Measurements from ENCODE around the gene SAAL1. TPM values are rescaled to one million over a fixed set of nuclear protein-coding genes. Genes with fewer than 3 reads are reported as not detected.
"Not testable (repeated sequence)": the region's sequence is repeated elsewhere in the genome, so short reads cannot be mapped to it uniquely, and the experiment has no call there.

Gene SAAL1, protein sequence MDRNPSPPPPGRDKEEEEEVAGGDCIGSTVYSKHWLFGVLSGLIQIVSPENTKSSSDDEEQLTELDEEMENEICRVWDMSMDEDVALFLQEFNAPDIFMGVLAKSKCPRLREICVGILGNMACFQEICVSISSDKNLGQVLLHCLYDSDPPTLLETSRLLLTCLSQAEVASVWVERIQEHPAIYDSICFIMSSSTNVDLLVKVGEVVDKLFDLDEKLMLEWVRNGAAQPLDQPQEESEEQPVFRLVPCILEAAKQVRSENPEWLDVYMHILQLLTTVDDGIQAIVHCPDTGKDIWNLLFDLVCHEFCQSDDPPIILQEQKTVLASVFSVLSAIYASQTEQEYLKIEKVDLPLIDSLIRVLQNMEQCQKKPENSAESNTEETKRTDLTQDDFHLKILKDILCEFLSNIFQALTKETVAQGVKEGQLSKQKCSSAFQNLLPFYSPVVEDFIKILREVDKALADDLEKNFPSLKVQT
- total RNA-seq (10 to 100 TPM; 18.7 to 20.3 TPM), polyA plus RNA-seq (10 to 100 TPM in 2 of 3 donors, 1 to 10 TPM in 1; 8.1 to 14.4 (median 13.1) TPM), total RNA-seq (11.3 to 39.2 (median 20.2) reads per million in 6 experiments)

DNA sequence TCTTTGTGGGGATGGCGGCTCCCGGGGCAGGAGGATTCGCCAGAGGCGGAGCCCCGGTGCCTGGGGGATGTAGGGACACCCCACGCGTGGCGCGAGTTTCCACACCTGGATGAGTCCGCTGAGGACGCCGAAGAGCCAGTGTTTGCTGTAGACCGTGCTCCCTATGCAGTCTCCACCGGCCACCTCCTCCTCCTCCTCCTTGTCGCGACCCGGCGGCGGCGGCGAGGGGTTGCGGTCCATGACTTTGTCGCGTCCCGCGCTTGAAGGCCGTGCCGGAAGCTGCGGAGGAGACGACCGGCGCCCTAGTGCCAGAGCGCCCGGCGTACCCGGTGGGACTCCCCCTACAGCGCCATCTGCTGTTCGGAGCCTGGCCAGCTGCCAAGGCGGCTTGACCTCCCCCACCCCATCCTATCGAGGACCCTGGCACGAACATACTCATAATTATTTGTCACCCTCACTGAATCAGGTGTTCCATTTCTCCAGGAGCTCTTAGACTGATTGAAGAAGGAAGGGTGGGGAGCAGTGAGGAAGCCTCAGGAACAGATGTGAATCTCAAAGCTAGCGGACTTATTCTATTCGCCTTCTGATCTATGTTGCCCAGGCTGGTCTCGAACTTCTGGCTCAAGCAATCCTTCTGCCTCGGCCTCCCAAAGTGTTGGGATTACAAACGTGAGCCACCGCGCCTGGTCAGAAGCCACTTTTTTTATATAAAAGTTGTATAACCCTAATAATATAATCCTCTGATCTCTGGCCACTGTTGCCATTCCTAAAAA is at the start of gene SAAL1:
TSS of gene SAAL1 (minus strand) at position 281 of the 773 bp plus-strand sequence. CDS start at position 240, 41 bp downstream.
- Mint-ChIP-seq H3K4me1 (peaks cover 15 to 38% (median 24%) of the 10 kb centered on the region in 4 donors), H3K4me3 (peak within 1 kb of the TSS; percentile 89 to 97 (median 94)), H3K9me3 (no peaks in the 10 kb centered on the region), H3K27me3 (peaks cover 2 to 12% (median 10%) of the 10 kb centered on the region in 5 donors), H3K36me3 (peaks cover 0 to 24% (median 6%) of the 10 kb centered on the region in 3 donors), H3K27ac (peak within 1 kb of the TSS; percentile 77 to 96 (median 86))
- ATAC-seq: peak; percentile 98 to 99
- DNase-seq: peak; percentile 75 to 92 (median 85)
- POLR2A ChIA-PET: interaction anchor here (0.6 to 1.7 kb wide), 3 partner anchors 93 to 1367 kb away, joined by 3 to 17 read pairs (median 3); partner anchors contain the start of gene SERGEF

DNA sequence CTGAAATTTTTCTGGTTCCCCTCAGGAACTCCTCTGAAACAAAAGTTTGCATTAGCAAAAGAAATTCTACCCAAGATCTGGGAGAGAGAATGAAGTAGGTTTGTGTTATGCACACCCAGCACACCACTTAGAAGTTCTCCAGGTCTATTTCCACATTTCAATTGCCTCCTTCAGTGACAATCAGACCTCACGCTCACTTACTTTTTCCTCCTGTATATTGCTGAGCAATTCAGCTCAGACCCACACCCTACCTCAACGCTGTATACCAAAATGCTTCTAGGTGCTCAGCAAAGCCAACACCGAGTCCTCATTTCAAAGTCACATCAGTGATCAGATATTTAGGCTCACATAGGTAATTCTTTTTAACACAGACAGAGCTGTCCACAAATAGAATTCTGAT is 45.7 kb upstream of the SAAL1 start:
- H3K27me3 Mint-ChIP-seq: peaks cover 17 to 56% (median 26%) of the 10 kb centered on the region in 5 donors
- no peak for ATAC-seq
- H3K36me3 Mint-ChIP-seq: peaks cover 0 to 3% (median 0%) of the 10 kb centered on the region in 3 donors

DNA sequence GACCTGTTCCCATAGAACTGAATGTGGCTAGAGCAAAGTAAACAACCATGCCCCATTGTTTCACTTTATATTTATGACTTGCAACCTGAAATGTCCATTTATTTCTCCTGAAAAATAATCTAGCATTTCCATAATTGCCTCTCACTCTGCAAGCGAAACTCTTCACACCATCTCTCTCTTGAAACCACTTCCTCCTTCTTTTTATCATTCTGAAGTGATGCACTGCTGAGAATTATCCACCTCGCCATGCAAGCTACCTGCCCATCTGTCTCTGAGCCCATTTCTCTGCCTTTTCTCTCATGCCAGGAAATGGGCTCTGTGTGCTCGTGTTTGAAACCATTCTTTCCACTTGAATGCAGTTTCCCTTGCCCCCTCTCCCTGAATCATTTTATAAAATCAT is 40.0 kb upstream of the SAAL1 start:
- Mint-ChIP-seq H3K27ac (peak overlapping the region in 2 of 10 donors; percentile 8 to 68), H3K4me3 (no peak overlapping the region), H3K4me1 (peaks cover 0 to 3% (median 0%) of the 10 kb centered on the region in 4 donors), H3K27me3 (peaks cover 25 to 69% (median 32%) of the 10 kb centered on the region in 5 donors), H3K36me3 (no peaks in the 10 kb centered on the region), H3K9me3 (peaks cover 0 to 2% (median 0%) of the 10 kb centered on the region in 9 donors)
- ATAC-seq (no peak), DNase-seq (no peak)
- POLR2A ChIA-PET: no interaction called here

More for the DNA sequence above, 45.7 kb upstream of the SAAL1 start:
- H3K4me3 Mint-ChIP-seq: no peak overlapping the region
- H3K9me3 Mint-ChIP-seq: peaks cover 0 to 7% (median under 1%) of the 10 kb centered on the region in 9 donors
- H3K27ac Mint-ChIP-seq: no peak overlapping the region
- no peak for DNase-seq
- POLR2A ChIA-PET: no interaction called here
- H3K4me1 Mint-ChIP-seq: no peaks in the 10 kb centered on the region

DNA sequence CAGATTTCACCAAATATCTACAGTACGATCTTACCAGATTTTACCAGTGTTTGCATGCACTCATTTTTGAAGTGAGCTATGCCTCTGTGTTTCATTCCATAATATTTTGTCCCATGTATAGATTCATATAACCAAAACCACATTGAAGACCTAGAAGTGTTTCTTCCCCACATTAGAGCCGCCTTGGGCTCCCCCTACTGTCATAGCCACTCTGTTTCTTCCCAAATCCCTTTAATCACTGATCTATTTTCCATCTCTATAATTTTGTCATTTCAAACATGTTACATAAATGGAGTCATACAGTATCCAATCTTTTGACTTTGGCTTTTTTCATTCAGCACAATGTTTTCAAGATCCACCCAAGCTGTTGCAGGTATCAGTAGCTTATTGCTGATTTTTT is 39.1 kb upstream of the SAAL1 start:
- peaks cover 0 to 2% (median 0%) of the 10 kb centered on the region in 9 donors for H3K9me3 Mint-ChIP-seq
- no peak overlapping the region for H3K4me3 Mint-ChIP-seq
- no peak for ATAC-seq
- peaks cover 0 to 3% (median 0%) of the 10 kb centered on the region in 4 donors for H3K4me1 Mint-ChIP-seq
- H3K27me3 Mint-ChIP-seq: peaks cover 23 to 64% (median 37%) of the 10 kb centered on the region in 5 donors
- POLR2A ChIA-PET: no interaction called here
- H3K27ac Mint-ChIP-seq: no peak overlapping the region
- no peak for DNase-seq
- no peaks in the 10 kb centered on the region for H3K36me3 Mint-ChIP-seq

DNA sequence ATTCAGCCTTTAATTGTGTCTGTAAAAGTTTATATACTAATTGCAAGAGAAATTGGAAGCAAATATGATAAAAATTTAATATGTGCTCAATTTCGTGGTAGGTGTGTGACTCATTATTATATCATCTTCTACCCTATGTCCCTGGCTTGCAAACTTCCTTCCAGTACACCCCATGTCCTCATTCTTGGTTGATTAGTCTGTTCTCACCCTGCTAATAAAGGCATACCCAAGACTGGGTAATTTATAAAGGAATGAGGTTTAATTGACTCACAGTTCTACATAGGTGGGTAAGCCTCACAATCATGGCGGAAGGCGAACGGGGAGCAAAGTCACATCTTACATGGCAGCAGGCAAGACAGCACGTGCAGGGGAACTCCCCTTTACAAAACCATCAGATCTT is 38.4 kb upstream of the SAAL1 start:
- peaks cover 0 to 2% (median 0%) of the 10 kb centered on the region in 9 donors for H3K9me3 Mint-ChIP-seq
- POLR2A ChIA-PET: no interaction called here
- H3K4me3 Mint-ChIP-seq: no peak overlapping the region
- no peaks in the 10 kb centered on the region for H3K36me3 Mint-ChIP-seq
- peaks cover 0 to 3% (median 0%) of the 10 kb centered on the region in 4 donors for H3K4me1 Mint-ChIP-seq
- peaks cover 23 to 61% (median 41%) of the 10 kb centered on the region in 5 donors for H3K27me3 Mint-ChIP-seq
- ATAC-seq (no peak), DNase-seq (no peak)
- no peak overlapping the region for H3K27ac Mint-ChIP-seq

DNA sequence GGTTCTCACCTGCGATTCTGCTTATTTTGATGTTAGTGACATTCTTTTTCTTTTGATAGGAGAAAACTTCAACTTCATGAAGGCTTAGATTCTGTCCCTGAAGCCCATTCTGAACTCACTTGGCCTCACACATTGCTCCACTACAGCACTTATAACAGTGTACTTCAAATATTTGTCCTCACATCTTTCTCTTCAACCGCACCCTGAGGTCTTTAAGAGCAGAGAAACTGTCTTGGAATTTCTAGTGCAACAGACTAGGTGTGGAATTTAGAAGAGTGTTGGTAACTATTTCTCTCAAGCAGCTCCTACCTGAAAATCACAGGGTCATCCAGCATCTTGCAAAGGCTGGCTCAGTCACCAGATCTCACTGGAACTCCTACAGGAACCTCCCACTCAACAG is 34.3 kb upstream of the SAAL1 start:
- no peak overlapping the region for H3K27ac Mint-ChIP-seq
- H3K36me3 Mint-ChIP-seq: no peaks in the 10 kb centered on the region
- no peak overlapping the region for H3K4me3 Mint-ChIP-seq
- H3K4me1 Mint-ChIP-seq: no peaks in the 10 kb centered on the region
- POLR2A ChIA-PET: no interaction called here
- H3K27me3 Mint-ChIP-seq: peaks cover 21 to 57% (median 50%) of the 10 kb centered on the region in 5 donors
- DNase-seq: no peak
- peaks cover 0 to 2% (median 0%) of the 10 kb centered on the region in 9 donors for H3K9me3 Mint-ChIP-seq
- no peak for ATAC-seq

DNA sequence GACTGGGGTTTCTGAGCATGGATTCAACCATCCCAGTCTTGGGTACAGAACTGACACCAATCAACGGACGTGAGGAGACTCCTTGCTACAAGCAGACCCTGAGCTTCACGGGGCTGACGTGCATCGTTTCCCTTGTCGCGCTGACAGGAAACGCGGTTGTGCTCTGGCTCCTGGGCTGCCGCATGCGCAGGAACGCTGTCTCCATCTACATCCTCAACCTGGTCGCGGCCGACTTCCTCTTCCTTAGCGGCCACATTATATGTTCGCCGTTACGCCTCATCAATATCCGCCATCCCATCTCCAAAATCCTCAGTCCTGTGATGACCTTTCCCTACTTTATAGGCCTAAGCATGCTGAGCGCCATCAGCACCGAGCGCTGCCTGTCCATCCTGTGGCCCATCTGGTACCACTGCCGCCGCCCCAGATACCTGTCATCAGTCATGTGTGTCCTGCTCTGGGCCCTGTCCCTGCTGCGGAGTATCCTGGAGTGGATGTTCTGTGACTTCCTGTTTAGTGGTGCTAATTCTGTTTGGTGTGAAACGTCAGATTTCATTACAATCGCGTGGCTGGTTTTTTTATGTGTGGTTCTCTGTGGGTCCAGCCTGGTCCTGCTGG is 31.4 kb upstream of the SAAL1 start:
- no peak overlapping the region for H3K4me3 Mint-ChIP-seq
- ATAC-seq (no peak), DNase-seq (no peak)
- peaks cover 0 to 2% (median 0%) of the 10 kb centered on the region in 9 donors for H3K9me3 Mint-ChIP-seq
- POLR2A ChIA-PET: no interaction called here
- no peaks in the 10 kb centered on the region for H3K36me3 Mint-ChIP-seq
- H3K4me1 Mint-ChIP-seq: no peaks in the 10 kb centered on the region
- H3K27me3 Mint-ChIP-seq: peaks cover 22 to 59% (median 41%) of the 10 kb centered on the region in 5 donors
- H3K27ac Mint-ChIP-seq: peak overlapping the region in 1 of 10 donors; percentile 54

DNA sequence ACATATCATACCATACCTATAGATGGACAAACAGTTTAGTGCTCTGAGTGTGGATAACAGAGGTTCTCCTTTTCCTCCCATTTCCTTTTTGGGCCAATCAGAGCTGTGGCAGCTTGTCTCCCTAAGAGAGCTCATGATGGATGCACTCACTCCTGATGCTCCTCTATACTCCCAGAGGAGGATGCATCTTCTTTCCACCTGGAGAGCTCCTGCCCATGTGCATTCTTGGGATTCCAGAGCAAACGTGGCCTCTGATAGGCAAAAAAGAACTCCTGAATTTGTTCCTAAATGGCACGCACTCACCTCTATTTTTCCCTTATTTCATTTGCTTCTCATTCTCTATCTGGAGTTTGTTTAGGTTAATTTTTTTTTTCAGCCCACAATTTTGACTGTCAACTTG is 29.4 kb upstream of the SAAL1 start:
- DNase-seq (no peak), ATAC-seq (no peak)
- peaks cover 17 to 59% (median 38%) of the 10 kb centered on the region in 5 donors for H3K27me3 Mint-ChIP-seq
- H3K9me3 Mint-ChIP-seq: peaks cover 0 to 2% (median 0%) of the 10 kb centered on the region in 9 donors
- H3K36me3 Mint-ChIP-seq: no peaks in the 10 kb centered on the region
- no peak overlapping the region for H3K27ac Mint-ChIP-seq
- POLR2A ChIA-PET: no interaction called here
- H3K4me1 Mint-ChIP-seq: no peaks in the 10 kb centered on the region
- no peak overlapping the region for H3K4me3 Mint-ChIP-seq

DNA sequence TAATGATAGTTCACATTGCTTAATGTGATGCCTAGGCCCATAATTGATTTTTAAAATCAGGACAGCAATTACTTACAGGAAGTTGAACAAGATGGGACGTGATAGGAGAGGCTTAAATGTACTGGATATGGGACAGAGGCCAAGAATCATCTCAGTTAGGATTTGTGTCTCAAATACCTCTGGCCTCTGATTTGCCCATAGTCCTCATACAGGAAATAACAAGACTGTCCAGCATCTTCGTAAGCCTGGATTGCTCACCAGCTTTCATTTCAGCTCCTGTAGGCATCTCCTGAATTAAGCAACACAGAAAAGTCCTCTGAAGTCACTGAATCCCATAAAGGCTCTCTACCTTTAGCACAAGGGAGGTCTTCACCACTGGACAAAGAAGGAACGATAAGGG is 26.5 kb upstream of the SAAL1 start, which contains the start of gene MRGPRX3:
TSS of gene MRGPRX3 (plus strand) at position 231 of the 400 bp plus-strand sequence. CDS start 4,632 bp downstream, outside the sequence.
- peaks cover 26 to 81% (median 50%) of the 10 kb centered on the region in 5 donors for H3K27me3 Mint-ChIP-seq
- ATAC-seq (no peak), DNase-seq (no peak)
- no peak within 1 kb of the TSS for H3K27ac Mint-ChIP-seq
- H3K4me1 Mint-ChIP-seq: no peaks in the 10 kb centered on the region
- peaks cover 0 to 3% (median 2%) of the 10 kb centered on the region in 3 donors for H3K36me3 Mint-ChIP-seq
- POLR2A ChIA-PET: no interaction called here
- no peaks in the 10 kb centered on the region for H3K9me3 Mint-ChIP-seq
- H3K4me3 Mint-ChIP-seq: no peak within 1 kb of the TSS

DNA sequence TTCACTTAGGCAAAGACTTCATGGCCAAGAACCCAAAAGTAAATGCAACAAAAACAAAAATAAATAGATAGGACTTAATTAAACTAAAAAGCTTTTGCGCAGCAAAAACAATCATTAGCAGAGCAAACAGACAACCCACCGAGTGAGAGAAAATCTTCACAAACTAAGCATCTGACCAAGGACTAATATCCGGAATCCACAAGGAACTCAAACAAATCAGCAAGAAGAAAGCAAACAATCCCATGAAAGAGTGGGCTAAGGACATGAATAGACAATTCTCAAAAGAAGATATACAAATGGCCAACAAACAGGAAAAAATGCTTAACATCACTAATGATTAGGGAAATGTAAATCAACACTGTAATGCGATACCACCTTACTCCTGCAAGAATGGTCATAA is 25.2 kb upstream of the SAAL1 start:
- not testable (repeated sequence) for DNase-seq
- H3K27me3 Mint-ChIP-seq: peaks cover 29 to 80% (median 48%) of the 10 kb centered on the region in 5 donors

DNA sequence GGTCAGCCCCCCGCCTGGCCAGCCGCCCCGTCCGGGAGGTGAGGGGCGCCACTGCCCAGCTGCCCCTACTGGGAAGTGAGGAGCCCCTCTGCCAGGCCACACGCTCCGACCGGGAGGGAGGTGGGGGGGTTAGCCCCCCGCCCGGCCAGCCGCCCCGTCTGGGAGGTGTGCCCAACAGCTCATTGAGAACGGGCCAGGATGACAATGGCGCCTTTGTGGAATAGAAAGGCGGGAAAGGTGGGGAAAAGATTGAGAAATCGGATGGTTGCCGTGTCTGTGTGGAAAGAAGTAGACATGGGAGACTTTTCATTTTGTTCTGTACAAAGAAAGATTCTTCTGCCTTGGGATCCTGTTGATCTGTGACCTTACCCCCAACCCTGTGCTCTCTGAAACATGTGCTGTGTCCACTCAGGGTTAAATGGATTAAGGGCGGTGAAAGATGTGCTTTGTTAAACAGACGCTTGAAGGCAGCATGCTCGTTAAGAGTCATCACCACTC is 15.5 kb upstream of the SAAL1 start:
- POLR2A ChIA-PET, H3K4me1 Mint-ChIP-seq, H3K9me3 Mint-ChIP-seq, DNase-seq, ATAC-seq, H3K36me3 Mint-ChIP-seq, H3K27ac Mint-ChIP-seq, H3K4me3 Mint-ChIP-seq: not testable (repeated sequence)
- H3K27me3 Mint-ChIP-seq: peaks cover 7 to 17% (median 14%) of the 10 kb centered on the region in 5 donors

More for the DNA sequence above, 25.2 kb upstream of the SAAL1 start:
- ATAC-seq, H3K9me3 Mint-ChIP-seq, H3K4me3 Mint-ChIP-seq, H3K27ac Mint-ChIP-seq, H3K4me1 Mint-ChIP-seq, H3K36me3 Mint-ChIP-seq, POLR2A ChIA-PET: not testable (repeated sequence)
